C4-2B (cell line): ENCODE results near the gene PGM1.

Experiments
- ZFX ChIP-seq: fragments of 450-650 bp; IDR thresholded peaks from 2 replicates; pipeline ENCODE4 v1.6.1; 2017
- TF ChIP-seq, protein P1 (sequence below): fragments of 450-650 bp; conservative IDR thresholded peaks from 2 replicates; pipeline ENCODE4 v1.5.1; 2017; ENCODE audit warnings: mild to moderate bottlenecking

- TF ChIP-seq, protein P1, sequence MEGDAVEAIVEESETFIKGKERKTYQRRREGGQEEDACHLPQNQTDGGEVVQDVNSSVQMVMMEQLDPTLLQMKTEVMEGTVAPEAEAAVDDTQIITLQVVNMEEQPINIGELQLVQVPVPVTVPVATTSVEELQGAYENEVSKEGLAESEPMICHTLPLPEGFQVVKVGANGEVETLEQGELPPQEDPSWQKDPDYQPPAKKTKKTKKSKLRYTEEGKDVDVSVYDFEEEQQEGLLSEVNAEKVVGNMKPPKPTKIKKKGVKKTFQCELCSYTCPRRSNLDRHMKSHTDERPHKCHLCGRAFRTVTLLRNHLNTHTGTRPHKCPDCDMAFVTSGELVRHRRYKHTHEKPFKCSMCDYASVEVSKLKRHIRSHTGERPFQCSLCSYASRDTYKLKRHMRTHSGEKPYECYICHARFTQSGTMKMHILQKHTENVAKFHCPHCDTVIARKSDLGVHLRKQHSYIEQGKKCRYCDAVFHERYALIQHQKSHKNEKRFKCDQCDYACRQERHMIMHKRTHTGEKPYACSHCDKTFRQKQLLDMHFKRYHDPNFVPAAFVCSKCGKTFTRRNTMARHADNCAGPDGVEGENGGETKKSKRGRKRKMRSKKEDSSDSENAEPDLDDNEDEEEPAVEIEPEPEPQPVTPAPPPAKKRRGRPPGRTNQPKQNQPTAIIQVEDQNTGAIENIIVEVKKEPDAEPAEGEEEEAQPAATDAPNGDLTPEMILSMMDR = no peak
- TF ChIP-seq ZFX = no peak
Measured at GRCh38 chr1:63638471-63638870, 45.3 kb downstream of the PGM1 start.
